COLO668 (cell line): ENCODE data around the gene LCN12.

Experiments
- DNase-seq: peaks from one replicate; lab custom pipeline; 2025; ENCODE audit not compliant: unreplicated experiment; lab: John Stamatoyannopoulos, UW

The LCN12 gene

GRCh38 chr9:136944519-136945332, 7.3 kb upstream of the LCN12 start, which contains the start of the genes C8G and FBXW5:
Gene C8G, plus strand, starts transcription at chr9:136945243. Its CDS starts 78 bp downstream, at chr9:136945321.
Gene FBXW5, minus strand, starts transcription at chr9:136944738. Its CDS starts 655 bp downstream, at chr9:136944083.
- DNase-seq = peak; percentile 99

GRCh38 chr9:136945333-136946227, 6.5 kb upstream of the LCN12 start:
- no peak for DNase-seq

DNA sequence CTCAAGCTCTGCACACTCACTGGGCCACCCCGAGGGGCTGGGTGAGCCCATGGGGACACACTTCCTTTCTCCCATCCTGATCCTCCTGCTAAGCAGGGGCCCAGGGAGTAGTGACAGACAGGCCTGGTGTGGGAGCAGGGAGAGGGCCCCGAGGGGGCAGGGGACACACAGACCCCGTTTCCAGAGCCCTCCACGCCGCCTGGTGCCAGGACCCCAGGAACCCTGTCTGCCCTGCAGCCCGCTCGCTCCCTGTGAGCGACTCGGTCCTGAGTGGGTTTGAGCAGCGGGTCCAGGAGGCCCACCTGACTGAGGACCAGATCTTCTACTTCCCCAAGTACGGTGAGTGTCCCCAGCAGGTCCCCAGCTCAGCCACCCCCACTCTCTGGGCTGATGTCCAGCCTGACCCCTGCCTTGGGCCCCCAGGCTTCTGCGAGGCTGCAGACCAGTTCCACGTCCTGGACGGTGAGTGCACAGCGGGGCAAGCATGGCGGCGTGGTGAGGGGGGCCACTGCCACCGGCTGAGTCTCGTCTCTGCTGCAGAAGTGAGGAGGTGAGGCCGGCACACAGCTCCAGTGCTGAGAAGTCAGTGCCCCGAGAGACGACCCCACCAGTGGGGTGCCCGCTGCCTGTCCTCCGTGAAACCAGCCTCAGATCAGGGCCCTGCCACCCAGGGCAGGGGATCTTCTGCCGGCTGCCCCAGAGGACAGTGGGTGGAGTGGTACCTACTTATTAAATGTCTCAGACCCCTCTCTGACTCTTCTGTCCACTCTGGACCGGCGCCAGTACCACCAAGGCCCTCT, 5.6 kb upstream of the LCN12 start:
- DNase-seq = no peak

GRCh38 chr9:136947028-136947891, 4.8 kb upstream of the LCN12 start:
- no peak for DNase-seq

DNA sequence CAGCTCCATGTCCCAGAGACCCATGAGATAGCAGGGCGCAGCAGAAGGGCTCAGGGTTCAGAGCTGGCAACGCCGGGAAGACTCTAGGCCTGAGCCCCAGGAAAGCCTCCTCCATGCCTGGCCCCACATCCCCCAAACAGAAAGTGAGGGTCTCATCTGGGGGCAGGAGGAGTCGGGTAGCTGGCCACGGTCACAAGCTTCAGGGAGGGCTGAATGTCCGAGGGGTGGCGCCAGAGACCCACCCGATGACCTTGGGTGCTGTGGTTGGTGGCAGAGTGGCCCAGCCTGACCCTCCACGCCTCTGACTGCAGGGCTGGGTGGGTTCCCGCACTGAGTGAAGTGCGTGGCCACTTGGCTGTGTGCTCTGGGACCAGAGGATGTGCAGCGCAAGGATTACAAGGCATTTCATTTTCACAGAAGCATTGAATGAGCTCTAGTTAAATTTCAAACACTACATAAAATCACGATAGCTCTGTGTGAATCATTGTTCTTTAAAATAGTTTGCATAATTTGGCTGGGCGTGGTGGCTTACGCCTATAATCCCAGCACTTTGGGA, 4.0 kb upstream of the LCN12 start:
- peak; percentile 66 for DNase-seq

DNA sequence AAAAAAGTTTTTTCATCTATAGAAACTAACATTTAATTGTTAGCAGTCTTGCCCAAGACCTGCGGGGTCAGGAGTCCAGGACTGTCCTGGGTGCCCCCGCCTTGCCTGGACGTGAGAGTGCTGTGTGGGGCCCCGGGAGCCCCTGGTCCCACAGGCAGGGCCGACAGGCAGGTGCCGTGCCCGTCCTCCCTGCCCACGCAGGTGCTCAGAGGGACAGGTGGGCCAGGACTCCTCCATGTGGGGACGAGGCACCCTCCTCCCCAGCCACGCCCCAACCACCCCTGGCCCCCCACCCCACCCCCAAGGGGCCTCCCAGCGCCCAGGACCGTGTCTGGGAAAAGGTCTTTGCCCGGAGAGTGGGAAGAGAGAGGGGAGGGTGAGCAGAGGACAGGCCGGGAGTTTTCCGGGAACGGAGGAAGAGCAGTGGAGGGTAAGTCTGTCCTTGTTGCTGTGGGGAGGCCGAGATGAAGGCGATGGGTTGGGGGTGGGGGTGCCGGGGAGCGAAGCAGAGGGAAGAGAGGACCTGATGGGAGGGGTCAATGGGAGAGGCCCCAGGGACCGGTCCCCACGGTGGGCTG, 2.7 kb upstream of the LCN12 start:
- DNase-seq = peak; percentile 71

- DNase-seq = peak; percentile 98
These were observed 2.0 kb upstream of the LCN12 start for GRCh38 chr9:136949817-136950655.

DNA sequence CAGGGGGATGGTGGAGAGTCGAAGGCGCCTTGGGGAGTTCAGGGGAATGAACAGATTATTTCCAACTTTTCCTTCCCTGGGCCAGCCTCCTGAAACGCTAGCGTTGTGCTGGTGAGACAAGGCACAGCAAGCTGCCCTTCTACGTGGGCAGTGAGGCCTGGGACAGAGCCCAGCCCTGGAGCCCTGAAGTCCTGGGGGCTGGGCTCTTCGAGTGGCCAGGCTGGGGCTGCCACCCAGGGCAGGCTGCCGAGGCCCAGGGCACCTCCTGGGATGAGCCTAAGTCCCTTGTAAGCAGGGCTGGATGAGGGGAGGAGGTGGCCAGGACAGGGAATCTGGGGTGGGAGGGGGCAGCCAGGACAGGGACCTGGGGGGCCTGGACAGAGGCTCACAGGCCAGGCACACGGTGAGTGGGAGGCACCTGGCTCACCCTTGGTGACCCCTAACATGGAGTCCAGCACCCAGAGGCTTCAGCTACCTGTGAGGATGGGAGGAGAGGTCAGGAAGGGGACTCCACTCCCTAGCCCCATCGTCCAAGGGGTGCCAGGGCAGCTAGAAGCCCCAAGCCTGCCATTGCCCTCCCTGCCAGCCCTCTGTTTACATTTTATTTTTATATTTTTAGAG, 1.3 kb upstream of the LCN12 start:
- peak; percentile 47 for DNase-seq

- no peak for DNase-seq
These were observed 313 bp downstream of the LCN12 start for GRCh38 chr9:136952321-136952850.

DNA sequence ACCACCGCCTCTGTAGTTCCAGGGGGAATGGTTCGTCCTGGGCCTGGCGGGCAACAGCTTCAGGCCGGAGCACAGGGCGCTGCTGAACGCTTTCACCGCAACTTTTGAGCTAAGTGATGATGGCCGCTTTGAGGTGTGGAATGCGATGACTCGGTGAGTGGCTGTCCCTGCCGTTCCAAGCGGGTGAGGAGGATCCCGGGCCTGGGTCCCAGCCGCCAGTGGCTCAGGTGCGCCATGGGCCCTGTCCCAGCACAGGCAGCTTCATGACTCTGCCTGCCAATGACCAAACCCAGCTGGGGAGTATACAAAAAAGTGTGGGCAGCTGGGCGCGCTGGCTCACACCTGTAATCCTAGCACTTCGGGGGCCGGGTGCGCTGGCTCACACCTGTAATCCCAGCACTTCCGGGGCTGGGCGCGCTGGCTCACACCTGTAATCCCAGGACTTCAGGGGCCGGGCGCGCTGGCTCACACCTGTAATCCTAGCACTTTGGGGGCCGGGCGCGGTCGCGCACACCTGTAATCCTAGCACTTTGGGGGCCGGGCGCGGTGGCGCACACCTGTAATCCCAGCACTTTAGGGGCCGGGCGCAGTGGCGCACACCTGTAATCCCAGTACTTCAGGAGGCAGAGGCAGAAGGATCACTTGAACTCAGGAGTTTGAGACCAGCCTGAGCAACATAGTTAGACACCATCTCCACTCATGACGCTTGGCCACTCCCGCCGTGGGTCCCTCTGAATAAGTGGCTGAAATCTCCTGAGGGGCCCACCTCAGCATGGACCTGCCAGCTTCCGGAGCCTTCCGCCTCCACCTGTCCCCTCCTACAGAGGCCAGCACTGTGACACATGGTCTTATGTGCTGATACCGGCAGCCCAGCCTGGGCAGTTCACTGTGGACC, 1.1 kb downstream of the LCN12 start:
- no peak for DNase-seq

- no peak for DNase-seq
These were observed 1.7 kb downstream of the LCN12 start for GRCh38 chr9:136953771-136954269.

- DNase-seq = no peak
These were observed 2.4 kb downstream of the LCN12 start for GRCh38 chr9:136954270-136955083.

GRCh38 chr9:136955202-136955942, 3.3 kb downstream of the LCN12 start:
- no peak for DNase-seq

DNA sequence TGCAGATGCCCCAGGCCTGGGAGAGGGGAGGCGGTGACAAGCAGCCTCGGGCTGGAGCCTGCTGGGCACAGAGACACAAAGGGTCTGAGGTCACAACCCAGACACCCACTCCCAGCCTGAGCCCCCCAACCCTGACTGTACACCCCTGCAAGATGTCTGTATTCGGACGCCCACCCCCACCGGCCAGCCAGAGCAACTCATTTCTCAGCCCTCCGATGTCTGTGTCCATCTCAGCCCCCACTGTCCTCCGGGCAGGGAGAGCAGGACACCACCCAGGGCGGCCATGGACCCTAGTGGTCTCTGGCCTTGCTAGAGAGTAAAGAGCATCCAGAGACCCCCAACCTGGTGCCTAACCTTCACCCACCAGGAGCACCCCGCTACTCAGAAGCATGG, 3.9 kb downstream of the LCN12 start:
- no peak for DNase-seq

DNA sequence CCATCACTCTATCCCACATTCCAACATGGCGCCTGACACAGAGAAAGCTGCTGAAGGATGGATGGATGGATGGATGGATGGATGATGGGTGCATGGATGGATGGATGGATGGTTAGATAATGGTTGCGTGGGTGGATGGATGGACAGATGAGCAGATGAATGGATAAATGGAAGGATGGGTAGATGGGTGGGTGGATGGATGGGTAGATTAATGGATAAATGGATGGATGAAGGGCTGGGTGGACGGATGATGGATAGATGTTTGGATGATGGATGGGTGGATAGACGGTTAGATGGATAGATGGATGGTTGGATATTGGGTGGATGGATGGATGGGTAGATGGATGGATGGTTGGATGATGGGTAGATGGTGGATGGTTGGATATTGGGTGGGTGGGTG, 4.5 kb downstream of the LCN12 start:
- DNase-seq = no peak
